ENCODE measurements around the gene CCSER1. TPM values are rescaled to one million over a fixed set of nuclear protein-coding genes. Genes with fewer than 3 reads are reported as not detected.

CCSER1 gene
- total RNA-seq, 4 donors from 2014 or later = 13.3 to 54.6 (median 34.0) TPM

GRCh38 chr4:90227177-90227576 is 100.0 kb downstream of the CCSER1 start:
- no peaks in the 10 kb centered on the region for H3K9me3 ChIP-seq
- 95 to 98% methylated on average over 3 of the region's 3 CpGs for WGBS, 2 donors (ENCODE audit: low coverage in 1 of 2)
- TF ChIP-seq POLR2A (IDR thresholded peaks at IDR 0.05) = no peak
- TF ChIP-seq POLR2AphosphoS5 (IDR thresholded peaks at IDR 0.05) = no peak
- no peak for TF ChIP-seq CTCF (IDR thresholded peaks at IDR 0.05)
- TF ChIP-seq EP300 (IDR thresholded peaks at IDR 0.05; ENCODE audit: low read depth) = no peak
- H3K4me1 ChIP-seq = no peaks in the 10 kb centered on the region
- no peak for DNase-seq
- intact Hi-C loops (cut with DNase I; ENCODE audit: low total_unique reads) = no loop called here
- in situ Hi-C loops (cut with MboI; ENCODE audit: low pct_ligation_motif_present in 1 of 4, low pct_unique_long_range_greater_than_20kb in 1 of 4, low sequenced_read_pairs in 3 of 4) = no loop called here
- no peaks in the 10 kb centered on the region for H3K36me3 ChIP-seq
- H3K27me3 ChIP-seq = no peaks in the 10 kb centered on the region
- no peak overlapping the region for H3K4me3 ChIP-seq
- H3K27ac ChIP-seq = no peak overlapping the region

GRCh38 chr4:90234916-90235547 is 107.8 kb downstream of the CCSER1 start:
- Histone ChIP-seq H3K9me3 (no peaks in the 10 kb centered on the region), H3K27ac (no peak overlapping the region), H3K36me3 (no peaks in the 10 kb centered on the region), H3K4me3 (no peak overlapping the region), H3K4me1 (no peaks in the 10 kb centered on the region), H3K27me3 (no peaks in the 10 kb centered on the region)
- intact Hi-C loops (cut with DNase I; ENCODE audit: low total_unique reads) (no loop called here), in situ Hi-C loops (cut with MboI; ENCODE audit: low pct_ligation_motif_present in 1 of 4, low pct_unique_long_range_greater_than_20kb in 1 of 4, low sequenced_read_pairs in 3 of 4) (no loop called here)
- TF ChIP-seq CTCF (IDR thresholded peaks at IDR 0.05) (no peak), EP300 (IDR thresholded peaks at IDR 0.05; ENCODE audit: low read depth) (no peak), POLR2A (IDR thresholded peaks at IDR 0.05) (no peak), POLR2AphosphoS5 (IDR thresholded peaks at IDR 0.05) (no peak)
- no peak for DNase-seq
- 74 to 76% methylated on average over 7 to 8 of the region's 8 CpGs for WGBS, 2 donors (ENCODE audit: low coverage in 1 of 2)

GRCh38 chr4:90237751-90238530 is 110.7 kb downstream of the CCSER1 start:
- WGBS, 2 donors (ENCODE audit: low coverage in 1 of 2) = 77 to 90% methylated on average over 4 of the region's 4 CpGs
- H3K27ac ChIP-seq = no peak overlapping the region
- no peak for TF ChIP-seq CTCF (IDR thresholded peaks at IDR 0.05)
- TF ChIP-seq EP300 (IDR thresholded peaks at IDR 0.05; ENCODE audit: low read depth) = no peak
- no peak overlapping the region for H3K4me3 ChIP-seq
- no peak for DNase-seq
- no peaks in the 10 kb centered on the region for H3K27me3 ChIP-seq
- no peaks in the 10 kb centered on the region for H3K4me1 ChIP-seq
- no peaks in the 10 kb centered on the region for H3K36me3 ChIP-seq
- in situ Hi-C loops (cut with MboI; ENCODE audit: low pct_ligation_motif_present in 1 of 4, low pct_unique_long_range_greater_than_20kb in 1 of 4, low sequenced_read_pairs in 3 of 4) (no loop called here), intact Hi-C loops (cut with DNase I; ENCODE audit: low total_unique reads) (no loop called here)
- H3K9me3 ChIP-seq = no peaks in the 10 kb centered on the region

GRCh38 chr4:90240333-90240732 is 113.1 kb downstream of the CCSER1 start:
- no peak for DNase-seq
- Histone ChIP-seq H3K27me3 (no peaks in the 10 kb centered on the region), H3K4me3 (no peak overlapping the region), H3K36me3 (no peaks in the 10 kb centered on the region), H3K4me1 (no peaks in the 10 kb centered on the region), H3K9me3 (no peaks in the 10 kb centered on the region), H3K27ac (no peak overlapping the region)
- TF ChIP-seq CTCF (IDR thresholded peaks at IDR 0.05) (no peak), POLR2A (IDR thresholded peaks at IDR 0.05) (no peak), EP300 (IDR thresholded peaks at IDR 0.05; ENCODE audit: low read depth) (no peak), POLR2AphosphoS5 (IDR thresholded peaks at IDR 0.05) (no peak)
- intact Hi-C loops (cut with DNase I; ENCODE audit: low total_unique reads) (no loop called here), in situ Hi-C loops (cut with MboI; ENCODE audit: low pct_ligation_motif_present in 1 of 4, low pct_unique_long_range_greater_than_20kb in 1 of 4, low sequenced_read_pairs in 3 of 4) (no loop called here)
- WGBS, 2 donors (ENCODE audit: low coverage in 1 of 2) = 65% methylated on average over 1 of the region's 1 CpG; no CpG with 5 or more reads in 1 of the 2 donors
